Measurements from ENCODE around the gene ROCK2. TPM values are rescaled to one million over a fixed set of nuclear protein-coding genes. Genes with fewer than 3 reads are reported as not detected.

Gene ROCK2
- total and polyA plus RNA-seq, 2 of the 13 experiments (the other 11 are each of a cell fraction or from before 2014, with no cell fraction given): 38.1 to 119 TPM

DNA sequence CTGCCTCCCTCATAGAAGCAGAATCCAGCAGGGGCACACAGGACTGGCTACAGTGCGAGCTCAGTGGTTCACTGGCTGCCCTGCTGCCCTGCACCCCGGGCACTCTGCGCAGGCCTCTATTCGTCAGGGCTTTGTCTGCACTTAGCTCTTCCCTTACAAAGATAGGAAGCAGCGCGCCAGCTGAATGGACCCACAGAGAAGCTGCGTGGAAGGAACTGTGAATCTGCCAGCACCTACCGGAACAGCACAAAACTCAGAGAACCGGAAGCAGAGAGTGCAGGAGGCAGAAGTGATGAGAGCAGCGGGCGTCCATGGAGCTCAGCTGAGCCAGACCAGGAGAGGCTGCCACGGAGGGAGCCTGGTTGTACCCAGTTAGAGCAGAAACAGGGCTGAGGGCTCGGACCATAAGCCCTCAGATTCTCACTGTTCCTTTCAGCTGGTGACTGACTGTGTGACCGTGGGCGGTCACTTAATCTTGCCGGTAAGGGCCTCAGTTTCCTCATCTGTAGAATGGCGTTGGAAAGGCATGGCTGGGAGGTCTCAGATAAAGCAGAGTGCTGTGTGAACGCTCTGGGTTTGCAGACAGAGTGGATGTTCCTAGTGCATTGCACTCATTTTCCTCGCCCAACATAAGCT is 212.3 kb downstream of the ROCK2 start (continued):
- TF ChIP-seq ZBTB40 (IDR thresholded peaks at IDR 0.05) (no peak), ZBTB40 (CRISPR knock-in tag; IDR thresholded peaks at IDR 0.05) (peak; percentile 56; the same call in 1 of the 2 replicates), KAT8 (CRISPR knock-in tag; IDR thresholded peaks at IDR 0.05) (no peak), ZNF891 (CRISPR knock-in tag; IDR thresholded peaks at IDR 0.05) (peak; percentile 57; the same call in 1 of the 2 replicates), ZNF280B (CRISPR knock-in tag; IDR thresholded peaks at IDR 0.05; ENCODE audit: borderline replicate concordance) (peak; percentile 21; the same call in 1 of the 2 replicates), NR2F6 (IDR thresholded peaks at IDR 0.05) (no peak), NR2F6 (CRISPR knock-in tag; IDR thresholded peaks at IDR 0.05) (no peak), RAD51 (IDR thresholded peaks at IDR 0.05; ENCODE audit: borderline replicate concordance) (no peak), HIC2 (CRISPR knock-in tag; IDR thresholded peaks at IDR 0.05; ENCODE audit: low read depth) (peak; percentile 9; the same call in 1 of the 2 replicates), ZFP37 (CRISPR knock-in tag; IDR thresholded peaks at IDR 0.05; ENCODE audit: borderline replicate concordance) (no peak)
- TF ChIP-seq, protein P1, sequence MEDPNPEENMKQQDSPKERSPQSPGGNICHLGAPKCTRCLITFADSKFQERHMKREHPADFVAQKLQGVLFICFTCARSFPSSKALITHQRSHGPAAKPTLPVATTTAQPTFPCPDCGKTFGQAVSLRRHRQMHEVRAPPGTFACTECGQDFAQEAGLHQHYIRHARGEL (CRISPR knock-in tag; IDR thresholded peaks at IDR 0.05): no peak

All from HepG2 (cell line).